DOHH2 (cell line): Measurements from ENCODE around the gene OR10V1.

Experiments used
- EZH2phosphoT487 ChIP-seq: fragments of 200-600 bp; sonication (generic); IDR thresholded peaks from 2 replicates; pipeline ENCODE4 v1.6.1; 2017; ENCODE audit warnings: borderline replicate concordance, mild to moderate bottlenecking, antibody characterized with exemption, low read length, moderate library complexity, mixed read lengths
- TF ChIP-seq, protein P1 (sequence below): fragments of 200-600 bp; sonication (generic); IDR thresholded peaks from one replicate; pipeline ENCODE4 v1.5.1; 2014; ENCODE audit warnings: antibody characterized with exemption, mild to moderate bottlenecking, low read depth, low read length; ENCODE audit not compliant: poor library complexity, severe bottlenecking

DNA sequence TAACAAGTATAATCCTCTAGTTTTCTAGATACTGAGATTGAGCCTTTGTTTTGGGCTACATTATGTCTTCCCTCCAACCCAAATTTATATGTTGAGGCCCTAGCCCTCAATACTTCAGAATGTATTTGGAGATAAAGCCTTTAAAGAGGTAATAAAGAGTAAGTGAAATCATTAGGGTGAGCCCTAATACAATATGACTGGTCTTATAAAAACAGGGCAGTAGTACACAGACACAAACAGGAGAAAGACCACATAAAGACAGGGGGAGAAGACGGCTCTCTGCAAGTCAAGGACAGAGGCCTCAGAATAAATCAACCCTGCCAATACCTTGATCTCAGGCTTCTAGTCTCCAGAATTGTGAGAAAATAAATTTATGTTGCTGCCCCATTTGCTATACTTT, 6.3 kb downstream of the OR10V1 start:
- TF ChIP-seq, protein P1, sequence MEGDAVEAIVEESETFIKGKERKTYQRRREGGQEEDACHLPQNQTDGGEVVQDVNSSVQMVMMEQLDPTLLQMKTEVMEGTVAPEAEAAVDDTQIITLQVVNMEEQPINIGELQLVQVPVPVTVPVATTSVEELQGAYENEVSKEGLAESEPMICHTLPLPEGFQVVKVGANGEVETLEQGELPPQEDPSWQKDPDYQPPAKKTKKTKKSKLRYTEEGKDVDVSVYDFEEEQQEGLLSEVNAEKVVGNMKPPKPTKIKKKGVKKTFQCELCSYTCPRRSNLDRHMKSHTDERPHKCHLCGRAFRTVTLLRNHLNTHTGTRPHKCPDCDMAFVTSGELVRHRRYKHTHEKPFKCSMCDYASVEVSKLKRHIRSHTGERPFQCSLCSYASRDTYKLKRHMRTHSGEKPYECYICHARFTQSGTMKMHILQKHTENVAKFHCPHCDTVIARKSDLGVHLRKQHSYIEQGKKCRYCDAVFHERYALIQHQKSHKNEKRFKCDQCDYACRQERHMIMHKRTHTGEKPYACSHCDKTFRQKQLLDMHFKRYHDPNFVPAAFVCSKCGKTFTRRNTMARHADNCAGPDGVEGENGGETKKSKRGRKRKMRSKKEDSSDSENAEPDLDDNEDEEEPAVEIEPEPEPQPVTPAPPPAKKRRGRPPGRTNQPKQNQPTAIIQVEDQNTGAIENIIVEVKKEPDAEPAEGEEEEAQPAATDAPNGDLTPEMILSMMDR: no peak
- TF ChIP-seq EZH2phosphoT487: no peak
